Gastroesophageal sphincter (tissue), 4 donors: ENCODE measurements around the gene ATE1. TPM values are rescaled to one million over a fixed set of nuclear protein-coding genes. Genes with fewer than 3 reads are reported as not detected.
"Not testable (repeated sequence)": the region's sequence is repeated elsewhere in the genome, so short reads cannot be mapped to it uniquely, and the experiment has no call there.

Experiments used
- ATAC-seq: fragments of 150-250 bp; one replicate; pipeline ENCODE4 v1.9.1; 2016; ENCODE audit warnings: mild to moderate bottlenecking, moderate library complexity
- H3K27ac ChIP-seq, 4 donors: fragments of 200-600 bp; sonication (generic) in 3 of 4; 1 replicate in 3 of 4; 2 replicates in 1 of 4; pipeline ENCODE4 v1.5.1; 2016 to 2019
- H3K27me3 ChIP-seq: fragments of 200-600 bp; sonication (generic); one replicate; pipeline ENCODE4 v1.5.1; 2019
- H3K36me3 ChIP-seq, 2 donors: fragments of 200-600 bp; sonication (generic); one replicate each; pipeline ENCODE4 v1.5.1; 2019; ENCODE audit warnings: control low read depth in 1 of 2
- H3K4me1 ChIP-seq, 3 donors: fragments of 200-600 bp; sonication (generic); 1 replicate in 2 of 3; 2 replicates in 1 of 3; pipeline ENCODE4 v1.5.1; 2016 to 2019; ENCODE audit warnings: control low read depth in 2 of 3
- H3K4me3 ChIP-seq, 2 donors: fragments of 200-600 bp; sonication (generic); one replicate each; pipeline ENCODE4 v1.5.1; 2019; ENCODE audit warnings: mild to moderate bottlenecking in 1 of 2, moderate library complexity in 1 of 2
- H3K9me3 ChIP-seq, 3 donors: fragments of 200-600 bp; sonication (generic); one replicate each; pipeline ENCODE4 v1.5.1; 2017 to 2019; ENCODE audit warnings: control low read depth in 2 of 3
- EP300 ChIP-seq: sonication (generic); formaldehyde crosslinking; IDR thresholded peaks from one replicate; pipeline ENCODE4 v1.6.1; 2017; ENCODE audit warnings: antibody characterized with exemption, mild to moderate bottlenecking
- POLR2A ChIP-seq, 2 donors: fragments of 450-650 bp; IDR thresholded peaks; one replicate each; pipeline ENCODE4 v1.6.1; 2017; ENCODE audit warnings: antibody characterized with exemption in 2 of 2, mild to moderate bottlenecking in 2 of 2, moderate library complexity in 1 of 2
- POLR2AphosphoS5 ChIP-seq: sonication (generic); formaldehyde crosslinking; IDR thresholded peaks from one replicate; pipeline ENCODE4 v1.6.1; 2017; ENCODE audit warnings: antibody characterized with exemption
- WGBS, 2 donors: methylation state at CpG; one replicate each; pipeline ENCODE4 v1.1.5; 2018; ENCODE audit warnings: low coverage in 1 of 2; 5-methylcytosine and 5-hydroxymethylcytosine counted together
- total RNA-seq, 4 donors: library from RNA; depleted of rRNA; stranded (reverse); fragments of >200 nt; gene quantifications; one replicate each; pipeline ENCODE4 v1.1.0, GENCODE V29; 2016
- TF ChIP-seq, protein P1 (sequence below), 4 experiments: fragments of 200-600 bp in 2 of 4; fragments of 450-650 bp in 2 of 4; sonication (generic) in 1 of 4; IDR thresholded peaks; one replicate each; pipeline ENCODE4 v1.5.1; 2017 to 2019; ENCODE audit warnings: antibody characterized with exemption in 4 of 4, mild to moderate bottlenecking in 2 of 4, moderate library complexity in 2 of 4

ATE1 gene
- total RNA-seq, 4 donors from 2014 or later = 24.6 to 38.2 (median 32.6) TPM

GRCh38 chr10:121974019-121974534 lies 46.2 kb upstream of the ATE1 start:
- Histone ChIP-seq H3K4me1 (peaks cover 4 to 43% (median 22%) of the 10 kb centered on the region in 3 donors), H3K27me3 (no peaks in the 10 kb centered on the region), H3K9me3 (no peaks in the 10 kb centered on the region), H3K36me3 (peaks cover 0 to 32% of the 10 kb centered on the region in 2 donors), H3K27ac (peak overlapping the region; percentile 93 to 99 (median 98)), H3K4me3 (peak overlapping the region; percentile 79 to 84)
- 12 to 20% methylated on average over 6 of the region's 21 CpGs for WGBS, 2 donors
- no peak for ATAC-seq
- TF ChIP-seq POLR2A (IDR thresholded peaks at IDR 0.05) (no peak), EP300 (no peak), POLR2AphosphoS5 (no peak)
- TF ChIP-seq, protein P1, sequence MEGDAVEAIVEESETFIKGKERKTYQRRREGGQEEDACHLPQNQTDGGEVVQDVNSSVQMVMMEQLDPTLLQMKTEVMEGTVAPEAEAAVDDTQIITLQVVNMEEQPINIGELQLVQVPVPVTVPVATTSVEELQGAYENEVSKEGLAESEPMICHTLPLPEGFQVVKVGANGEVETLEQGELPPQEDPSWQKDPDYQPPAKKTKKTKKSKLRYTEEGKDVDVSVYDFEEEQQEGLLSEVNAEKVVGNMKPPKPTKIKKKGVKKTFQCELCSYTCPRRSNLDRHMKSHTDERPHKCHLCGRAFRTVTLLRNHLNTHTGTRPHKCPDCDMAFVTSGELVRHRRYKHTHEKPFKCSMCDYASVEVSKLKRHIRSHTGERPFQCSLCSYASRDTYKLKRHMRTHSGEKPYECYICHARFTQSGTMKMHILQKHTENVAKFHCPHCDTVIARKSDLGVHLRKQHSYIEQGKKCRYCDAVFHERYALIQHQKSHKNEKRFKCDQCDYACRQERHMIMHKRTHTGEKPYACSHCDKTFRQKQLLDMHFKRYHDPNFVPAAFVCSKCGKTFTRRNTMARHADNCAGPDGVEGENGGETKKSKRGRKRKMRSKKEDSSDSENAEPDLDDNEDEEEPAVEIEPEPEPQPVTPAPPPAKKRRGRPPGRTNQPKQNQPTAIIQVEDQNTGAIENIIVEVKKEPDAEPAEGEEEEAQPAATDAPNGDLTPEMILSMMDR (IDR thresholded peaks at IDR 0.05) = peak in 1 of 4 experiments; percentile 19

- H3K9me3 ChIP-seq, H3K27ac ChIP-seq, H3K27me3 ChIP-seq, ATAC-seq, H3K4me3 ChIP-seq: not testable (repeated sequence)
- Histone ChIP-seq H3K36me3 (peaks cover 0 to 82% of the 10 kb centered on the region in 2 donors), H3K4me1 (peaks cover 4 to 35% (median 16%) of the 10 kb centered on the region in 3 donors)
- 78 to 88% methylated on average over 4 to 7 of the region's 8 CpGs for WGBS, 2 donors
These were observed 41.3 kb upstream of the ATE1 start for GRCh38 chr10:121969086-121969485.

GRCh38 chr10:121965996-121966395 lies 38.2 kb upstream of the ATE1 start:
- 57 to 72% methylated on average over 3 of the region's 3 CpGs for WGBS, 2 donors
- no peak for ATAC-seq
- no peaks in the 10 kb centered on the region for H3K27me3 ChIP-seq
- no peak overlapping the region for H3K27ac ChIP-seq
- H3K4me3 ChIP-seq = no peak overlapping the region
- no peaks in the 10 kb centered on the region for H3K9me3 ChIP-seq
- peaks cover 0 to 11% (median 0%) of the 10 kb centered on the region in 3 donors for H3K4me1 ChIP-seq
- peaks cover 0 to 97% of the 10 kb centered on the region in 2 donors for H3K36me3 ChIP-seq
- TF ChIP-seq POLR2A (IDR thresholded peaks at IDR 0.05) (no peak), EP300 (no peak), POLR2AphosphoS5 (no peak)
- TF ChIP-seq, protein P1 (IDR thresholded peaks at IDR 0.05) = no peak

DNA sequence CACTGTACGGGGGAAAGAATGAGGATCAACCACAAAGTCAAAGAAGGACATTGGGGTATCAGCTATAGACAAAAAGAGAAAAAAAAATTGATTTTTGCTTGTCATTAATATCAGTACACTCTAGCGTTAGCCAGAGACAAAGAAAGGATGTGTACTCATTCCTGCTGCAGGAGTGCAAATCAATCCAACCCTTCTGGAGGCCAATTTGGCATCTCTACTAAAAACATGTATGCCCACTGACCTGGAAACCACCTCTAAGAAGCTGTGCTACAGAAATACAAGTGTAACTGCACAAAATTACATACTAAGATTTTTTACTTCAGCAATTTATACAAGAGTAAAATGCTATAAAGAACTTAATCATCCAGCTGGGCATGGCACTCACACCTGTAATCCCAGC lies 33.6 kb upstream of the ATE1 start:
- no peaks in the 10 kb centered on the region for H3K27me3 ChIP-seq
- ATAC-seq = no peak
- H3K36me3 ChIP-seq = peaks cover 0 to 97% of the 10 kb centered on the region in 2 donors
- no peak overlapping the region for H3K27ac ChIP-seq
- H3K9me3 ChIP-seq = no peaks in the 10 kb centered on the region
- H3K4me1 ChIP-seq = no peaks in the 10 kb centered on the region
- no peak overlapping the region for H3K4me3 ChIP-seq
- TF ChIP-seq, protein P1 (IDR thresholded peaks at IDR 0.05) = no peak
- TF ChIP-seq POLR2AphosphoS5 (no peak), POLR2A (IDR thresholded peaks at IDR 0.05) (no peak), EP300 (no peak)
- WGBS, 2 donors = 88 to 93% methylated on average over 2 of the region's 2 CpGs

DNA sequence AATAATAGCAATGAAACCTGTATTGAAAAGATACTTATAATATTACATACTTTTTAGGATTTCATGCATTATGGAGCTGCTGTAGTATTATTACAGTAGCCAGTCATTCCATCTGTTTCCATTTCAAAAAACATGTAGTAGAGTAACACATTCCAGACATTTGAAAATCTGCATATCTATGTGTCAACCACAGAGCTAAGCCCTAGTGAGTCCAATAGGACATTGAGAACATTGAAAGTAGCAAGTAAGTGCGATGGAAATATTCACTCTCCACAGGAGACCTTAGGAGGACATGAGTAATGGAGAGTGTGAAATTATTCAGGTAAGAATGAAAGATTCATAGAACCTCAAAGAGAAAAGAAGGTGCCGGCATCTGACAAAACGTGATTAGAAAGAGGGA lies 31.8 kb upstream of the ATE1 start:
- TF ChIP-seq, protein P1 (IDR thresholded peaks at IDR 0.05) = no peak
- TF ChIP-seq POLR2AphosphoS5 = no peak
- no peak for TF ChIP-seq POLR2A (IDR thresholded peaks at IDR 0.05)
- no peak for TF ChIP-seq EP300
- WGBS, 2 donors = 85 to 88% methylated on average over 2 to 3 of the region's 3 CpGs
- ATAC-seq = no peak
- H3K27ac ChIP-seq = no peak overlapping the region
- no peaks in the 10 kb centered on the region for H3K4me1 ChIP-seq
- peaks cover 0 to 96% of the 10 kb centered on the region in 2 donors for H3K36me3 ChIP-seq
- H3K4me3 ChIP-seq = no peak overlapping the region
- H3K27me3 ChIP-seq = no peaks in the 10 kb centered on the region
- no peaks in the 10 kb centered on the region for H3K9me3 ChIP-seq
